ENCODE results near the gene PDILT.
"Not testable (repeated sequence)": the region's sequence is repeated elsewhere in the genome, so short reads cannot be mapped to it uniquely, and the experiment has no call there.

Gene PDILT

GRCh38 chr16:20321671-20322070, 82.9 kb downstream of the PDILT start:
- no peak for DNase-seq (ENCODE audit: low spot score)

- DNase-seq (ENCODE audit: low spot score), result not testable (repeated sequence)
These were observed 83.5 kb downstream of the PDILT start for GRCh38 chr16:20321051-20321450.

GRCh38 chr16:20320592-20320991, 83.9 kb downstream of the PDILT start:
- DNase-seq (ENCODE audit: low spot score), result no peak

- DNase-seq (ENCODE audit: low spot score), result no peak
These were observed 84.4 kb downstream of the PDILT start for GRCh38 chr16:20320178-20320577.

- no peak for DNase-seq (ENCODE audit: low spot score)
These were observed 85.1 kb downstream of the PDILT start for GRCh38 chr16:20319406-20319805.

GRCh38 chr16:20318437-20318836, 86.1 kb downstream of the PDILT start:
- no peak for DNase-seq (ENCODE audit: low spot score)

- no peak for DNase-seq (ENCODE audit: low spot score)
These were observed 86.5 kb downstream of the PDILT start for GRCh38 chr16:20318006-20318405.

- DNase-seq (ENCODE audit: low spot score), result no peak
These were observed 87.4 kb downstream of the PDILT start for GRCh38 chr16:20317117-20317516.

GRCh38 chr16:20316715-20317114, 87.8 kb downstream of the PDILT start:
- DNase-seq (ENCODE audit: low spot score), result no peak

GRCh38 chr16:20315764-20316163, 88.8 kb downstream of the PDILT start:
- no peak for DNase-seq (ENCODE audit: low spot score)

- DNase-seq (ENCODE audit: low spot score), result no peak
These were observed 90.0 kb downstream of the PDILT start for GRCh38 chr16:20314575-20314974.

- DNase-seq (ENCODE audit: low spot score), result no peak
These were observed 90.8 kb downstream of the PDILT start for GRCh38 chr16:20313741-20314140.

GRCh38 chr16:20312536-20313095, 91.9 kb downstream of the PDILT start:
- not testable (repeated sequence) for DNase-seq (ENCODE audit: low spot score)

- DNase-seq (ENCODE audit: low spot score), result no peak
These were observed 93.0 kb downstream of the PDILT start for GRCh38 chr16:20311548-20311947.

GRCh38 chr16:20310421-20311395, 93.8 kb downstream of the PDILT start:
- DNase-seq (ENCODE audit: low spot score), result no peak

GRCh38 chr16:20309786-20310185, 94.8 kb downstream of the PDILT start:
- no peak for DNase-seq (ENCODE audit: low spot score)

Measured in germinal center (tissue), 1 donor.